Measurements from ENCODE around the gene EML1.

Gene EML1

DNA sequence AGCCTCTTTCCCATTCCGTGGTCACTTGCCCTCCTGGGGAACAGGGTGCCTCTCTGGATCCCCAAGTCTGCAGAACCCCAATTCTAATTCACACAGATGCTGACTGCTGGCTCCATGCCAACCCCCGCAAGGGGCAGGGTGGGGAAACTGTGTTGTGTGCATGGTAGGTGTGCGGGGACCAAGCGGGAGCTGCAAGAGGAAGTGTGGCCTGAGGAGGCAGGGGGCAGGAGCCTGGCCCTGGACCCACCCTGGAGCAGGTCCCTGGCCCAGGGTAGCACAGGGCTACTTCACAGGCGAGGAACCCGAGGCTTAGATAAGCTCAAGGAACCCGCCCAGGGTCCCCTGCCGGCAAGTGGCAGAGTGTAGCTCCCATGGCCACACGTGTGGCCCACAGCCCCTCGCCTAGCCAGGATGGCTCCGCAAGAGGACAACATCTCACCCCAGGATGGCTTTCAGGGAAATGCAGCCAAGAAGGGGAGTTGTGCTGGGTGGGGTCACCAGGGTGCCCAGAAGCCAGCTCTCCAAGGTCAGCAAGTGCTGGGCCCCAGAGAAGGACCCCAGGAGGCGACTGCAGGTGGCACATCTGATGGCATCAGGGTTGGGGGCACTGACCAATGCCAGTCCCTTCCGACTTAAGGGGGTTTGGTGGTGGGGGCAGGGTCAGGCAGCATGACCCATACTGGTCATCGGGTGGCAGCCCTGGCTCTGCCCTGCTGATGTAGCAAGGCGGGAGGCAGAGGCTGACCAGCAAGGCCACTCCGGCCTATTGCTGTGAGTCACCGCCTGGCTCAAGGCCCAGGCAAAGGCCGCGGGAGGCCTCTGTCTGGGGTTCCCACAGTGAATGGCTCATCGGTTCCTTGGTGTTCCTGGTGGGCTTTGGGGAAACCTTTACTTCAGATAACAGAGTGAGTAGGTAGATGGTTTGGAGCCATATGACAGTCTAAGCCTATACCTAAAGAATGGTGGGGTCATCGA lies 37.3 kb upstream of the EML1 start:
- TF ChIP-seq, protein P1, sequence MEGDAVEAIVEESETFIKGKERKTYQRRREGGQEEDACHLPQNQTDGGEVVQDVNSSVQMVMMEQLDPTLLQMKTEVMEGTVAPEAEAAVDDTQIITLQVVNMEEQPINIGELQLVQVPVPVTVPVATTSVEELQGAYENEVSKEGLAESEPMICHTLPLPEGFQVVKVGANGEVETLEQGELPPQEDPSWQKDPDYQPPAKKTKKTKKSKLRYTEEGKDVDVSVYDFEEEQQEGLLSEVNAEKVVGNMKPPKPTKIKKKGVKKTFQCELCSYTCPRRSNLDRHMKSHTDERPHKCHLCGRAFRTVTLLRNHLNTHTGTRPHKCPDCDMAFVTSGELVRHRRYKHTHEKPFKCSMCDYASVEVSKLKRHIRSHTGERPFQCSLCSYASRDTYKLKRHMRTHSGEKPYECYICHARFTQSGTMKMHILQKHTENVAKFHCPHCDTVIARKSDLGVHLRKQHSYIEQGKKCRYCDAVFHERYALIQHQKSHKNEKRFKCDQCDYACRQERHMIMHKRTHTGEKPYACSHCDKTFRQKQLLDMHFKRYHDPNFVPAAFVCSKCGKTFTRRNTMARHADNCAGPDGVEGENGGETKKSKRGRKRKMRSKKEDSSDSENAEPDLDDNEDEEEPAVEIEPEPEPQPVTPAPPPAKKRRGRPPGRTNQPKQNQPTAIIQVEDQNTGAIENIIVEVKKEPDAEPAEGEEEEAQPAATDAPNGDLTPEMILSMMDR (IDR thresholded peaks at IDR 0.05; ENCODE audit: control extremely low read depth, extremely low read depth, low read depth, missing control alignments) = no peak
- CTCF ChIA-PET = interaction anchor here (0.8 to 1.1 kb wide), 3 partner anchors 7 to 26 kb away, joined by 3 read pairs; no protein-coding TSS in a partner anchor
- DNase-seq (ENCODE audit: extremely low spot score) = no peak
- POLR2A ChIA-PET = no interaction called here

DNA sequence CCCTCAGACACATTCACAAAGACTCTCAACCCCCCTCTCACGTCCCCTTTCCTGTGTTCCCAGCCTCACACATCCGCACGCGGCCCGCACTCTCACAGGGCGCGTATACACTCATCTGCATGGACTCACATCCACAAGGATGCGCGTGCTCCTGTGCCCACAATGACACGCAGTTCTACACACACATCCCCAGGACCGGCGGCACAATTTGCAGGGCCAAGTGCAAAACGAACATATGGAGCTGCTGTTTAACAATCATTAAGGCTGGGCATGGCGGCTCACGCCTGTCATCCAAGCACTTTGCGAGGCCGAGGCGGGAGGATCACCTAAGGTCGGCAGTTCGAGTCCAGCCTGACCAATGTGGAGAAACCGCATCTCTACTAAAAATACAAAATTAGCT lies 36.4 kb upstream of the EML1 start:
- TF ChIP-seq, protein P1 (IDR thresholded peaks at IDR 0.05; ENCODE audit: control extremely low read depth, extremely low read depth, low read depth, missing control alignments) = no peak
- CTCF ChIA-PET = no interaction called here
- POLR2A ChIA-PET = no interaction called here
- DNase-seq (ENCODE audit: extremely low spot score) = no peak

DNA sequence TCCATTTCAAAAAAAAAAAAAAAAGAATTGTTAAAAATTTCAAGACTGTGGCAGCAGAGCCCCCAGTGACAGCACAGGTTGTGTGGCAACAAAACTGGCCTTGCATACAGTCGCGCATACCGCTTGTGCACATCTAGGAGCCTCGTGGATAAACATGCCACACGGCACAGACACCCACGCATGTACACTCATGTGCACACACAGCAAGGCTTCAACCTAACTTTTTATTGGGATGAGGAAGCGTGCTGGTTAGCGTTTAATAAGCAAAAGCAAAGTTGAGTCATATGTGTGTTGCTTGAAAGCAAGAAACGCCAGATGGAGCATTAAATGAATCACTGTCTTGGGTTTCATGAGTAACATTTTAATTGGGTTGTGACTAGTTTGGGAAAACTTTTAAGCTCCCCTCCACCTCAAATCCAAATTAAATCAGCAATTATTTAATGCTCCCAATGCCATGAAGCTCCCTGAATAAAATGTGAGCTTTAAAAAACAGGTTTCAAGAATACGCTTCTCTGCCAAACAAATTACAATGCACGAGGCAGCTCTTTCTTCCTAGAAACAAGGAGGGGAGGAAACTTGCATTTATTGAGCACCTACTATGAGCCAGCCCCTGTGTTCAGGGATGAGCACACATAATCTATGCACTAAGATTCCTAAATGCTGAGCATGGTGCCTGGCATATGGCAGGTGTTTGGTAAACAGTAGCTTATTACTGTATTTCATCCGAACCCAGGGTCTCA lies 35.7 kb upstream of the EML1 start:
- no peak for DNase-seq (ENCODE audit: extremely low spot score)
- ChIA-PET POLR2A (no interaction called here), CTCF (no interaction called here)
- TF ChIP-seq, protein P1 (IDR thresholded peaks at IDR 0.05; ENCODE audit: control extremely low read depth, extremely low read depth, low read depth, missing control alignments) = no peak

DNA sequence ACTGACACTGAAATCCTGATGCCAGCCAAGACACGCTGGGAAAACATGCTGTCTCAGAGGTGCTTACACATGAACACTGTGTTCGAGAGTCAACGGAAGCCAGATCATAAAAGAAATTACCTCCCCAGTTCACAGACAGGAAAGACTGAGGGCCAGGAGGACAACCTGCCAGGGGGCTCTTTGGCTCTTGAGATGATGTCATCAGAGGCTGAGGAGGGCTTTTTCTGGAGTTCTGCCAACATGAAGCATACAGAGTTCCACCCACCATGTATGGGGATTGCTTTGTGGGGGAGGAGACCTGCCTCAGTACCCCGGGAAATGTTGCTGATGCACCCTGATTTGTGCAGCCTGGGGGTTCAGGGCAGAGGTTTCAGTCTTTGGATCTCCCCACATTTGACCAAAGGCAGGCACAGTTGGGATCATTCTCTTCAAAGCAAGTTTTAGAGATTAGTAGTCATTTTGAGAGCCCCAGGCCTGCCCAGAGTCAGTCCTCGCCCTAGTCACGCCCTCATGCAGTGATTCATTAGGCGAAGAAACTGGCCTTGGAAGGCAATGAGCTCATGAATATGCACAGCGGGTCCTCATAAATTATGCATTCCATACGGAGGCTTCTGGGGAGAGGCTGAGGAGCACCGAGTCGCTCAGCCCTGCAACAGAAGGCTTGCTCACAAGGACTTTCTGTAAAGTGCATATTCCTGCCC lies 34.9 kb upstream of the EML1 start:
- POLR2A ChIA-PET = no interaction called here
- TF ChIP-seq, protein P1 (IDR thresholded peaks at IDR 0.05; ENCODE audit: control extremely low read depth, extremely low read depth, low read depth, missing control alignments) = no peak
- CTCF ChIA-PET = interaction anchor here (2.0 kb wide), 1 partner anchor 28 kb away, joined by 4 read pairs; no protein-coding TSS in a partner anchor
- no peak for DNase-seq (ENCODE audit: extremely low spot score)

DNA sequence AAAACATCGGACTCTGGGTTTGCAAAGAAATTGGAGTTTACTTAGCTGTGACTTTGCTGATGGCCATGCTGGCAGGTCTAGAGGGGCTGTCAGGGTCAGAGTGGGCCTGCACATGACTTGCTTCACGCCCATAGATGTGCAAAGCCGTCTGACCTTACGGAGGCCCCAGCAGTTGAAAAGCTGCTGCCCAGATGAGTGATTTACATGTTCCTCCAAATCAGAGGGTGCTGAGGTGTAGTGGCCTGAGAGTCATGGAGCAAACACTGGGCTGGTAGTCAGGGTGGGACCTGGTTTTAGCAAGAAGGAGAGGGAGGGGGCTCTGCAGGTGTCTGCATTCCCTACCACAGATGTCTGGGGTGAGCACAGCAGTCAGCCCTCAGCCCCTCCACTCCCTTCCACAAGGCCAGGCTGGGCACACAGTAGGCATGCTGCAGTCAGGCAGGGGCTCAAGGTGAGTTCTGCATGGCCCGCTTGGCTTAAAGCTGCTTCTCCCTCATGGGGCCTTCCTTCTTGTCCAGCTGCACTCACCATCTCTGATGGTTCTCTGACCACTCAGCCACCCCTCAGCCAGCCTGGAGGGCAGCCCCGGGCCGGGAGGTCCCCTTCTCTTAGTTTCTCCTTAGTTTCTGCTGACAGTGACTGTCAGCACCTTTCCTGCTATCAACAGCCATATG lies 34.2 kb upstream of the EML1 start:
- ChIA-PET POLR2A (interaction anchor here (0.6 kb wide), 1 partner anchor 1667 kb away, joined by 4 read pairs; no protein-coding TSS in a partner anchor), CTCF (interaction anchor here (2.0 kb wide), 1 partner anchor 29 kb away, joined by 4 read pairs; no protein-coding TSS in a partner anchor)
- TF ChIP-seq, protein P1 (IDR thresholded peaks at IDR 0.05; ENCODE audit: control extremely low read depth, extremely low read depth, low read depth, missing control alignments) = no peak
- DNase-seq (ENCODE audit: extremely low spot score) = no peak
